HepG2 (cell line): ENCODE data around the gene ADSS1. TPM values are rescaled to one million over a fixed set of nuclear protein-coding genes. Genes with fewer than 3 reads are reported as not detected.

ENCODE experiments used
- BCL6 ChIP-seq: IDR thresholded peaks from 2 replicates; pipeline ENCODE4 v1.6.1; 2016; ENCODE audit warnings: missing genetic modification reagents, missing compliant biosample characterization
- ELF3 ChIP-seq: IDR thresholded peaks from 2 replicates; pipeline ENCODE4 v1.6.1; 2016; ENCODE audit warnings: missing genetic modification reagents, missing compliant biosample characterization
- ESRRA ChIP-seq: sonication (generic); formaldehyde crosslinking; IDR thresholded peaks from 2 replicates; pipeline ENCODE4 v1.5.1; 2020; ENCODE audit warnings: mild to moderate bottlenecking, low read depth, missing genetic modification reagents
- HOXA7 ChIP-seq: sonication (generic); formaldehyde crosslinking; IDR thresholded peaks from 2 replicates; pipeline ENCODE4 v1.8.1; 2022; ENCODE audit warnings: mild to moderate bottlenecking, missing genetic modification reagents, moderate library complexity
- NFIC ChIP-seq: IDR thresholded peaks from 2 replicates; pipeline ENCODE4 v1.6.1; 2012; ENCODE audit warnings: mild to moderate bottlenecking, low read length, inconsistent platforms
- NONO ChIP-seq, 2 experiments: fragments of 450-650 bp in 1 of 2; sonication (generic) in 1 of 2; formaldehyde crosslinking in 1 of 2; IDR thresholded peaks in 1 of 2; conservative IDR thresholded peaks in 1 of 2; 2 replicates each; pipeline versions ENCODE4 v1.6.1 to v1.8.0; 2017 to 2022; ENCODE audit warnings: mild to moderate bottlenecking in 1 of 2, missing genetic modification reagents in 1 of 2, moderate library complexity in 1 of 2
- PITX1 ChIP-seq: sonication (generic); formaldehyde crosslinking; IDR thresholded peaks from 2 replicates; pipeline ENCODE4 v1.5.1; 2020; ENCODE audit warnings: mild to moderate bottlenecking, missing genetic modification reagents
- RFXAP ChIP-seq: sonication (generic); formaldehyde crosslinking; IDR thresholded peaks from 2 replicates; pipeline ENCODE4 v1.4.0; 2020; ENCODE audit warnings: missing genetic modification reagents, borderline replicate concordance
- SP140L ChIP-seq: sonication (generic); formaldehyde crosslinking; IDR thresholded peaks from 2 replicates; pipeline ENCODE4 v1.4.0; 2020; ENCODE audit warnings: missing genetic modification reagents, borderline replicate concordance
- SPEN ChIP-seq: sonication (generic); formaldehyde crosslinking; IDR thresholded peaks from 2 replicates; pipeline ENCODE4 v1.5.1; 2020; ENCODE audit warnings: low read depth, mild to moderate bottlenecking, missing genetic modification reagents
- YY1 ChIP-seq: IDR thresholded peaks from 2 replicates; pipeline ENCODE4 v1.6.1; 2011; ENCODE audit warnings: low read length, low read depth, moderate library complexity, mild to moderate bottlenecking; ENCODE audit not compliant: insufficient read depth, insufficient replicate concordance
- ZNF431 ChIP-seq: sonication (generic); formaldehyde crosslinking; IDR thresholded peaks from 2 replicates; pipeline ENCODE4 v1.9.0; 2022; ENCODE audit warnings: missing genetic modification reagents, low read depth, mild to moderate bottlenecking, borderline replicate concordance
- ZSCAN31 ChIP-seq: sonication (generic); formaldehyde crosslinking; IDR thresholded peaks from 2 replicates; pipeline ENCODE4 v1.5.0; 2020; ENCODE audit warnings: low read depth, mild to moderate bottlenecking, missing genetic modification reagents
- polyA plus RNA-seq, 8 experiments: library from polyadenylated mRNA; depleted of rRNA in 3 of 8; stranded (reverse) in 7 of 8; unstranded in 1 of 8; fragments of >200 nt; fragmentation: Illumina TruSeq in 4 of 8; extraction: Trizol in 4 of 8; gene quantifications; 2 replicates each; pipeline versions ENCODE4 v1.2.1 to v1.2.3, GENCODE V29; 2011 to 2016; ENCODE audit warnings: low read depth in 4 of 8, missing spikeins in 1 of 8, mixed read lengths in 1 of 8; ENCODE audit not compliant: insufficient read depth in 1 of 8
- total RNA-seq, 5 experiments: library from RNA; depleted of rRNA; stranded (reverse); fragments of >200 nt; fragmentation: Illumina TruSeq; extraction: Trizol; gene quantifications; 2 replicates each; pipeline ENCODE4 v1.2.3, GENCODE V29; 2016; ENCODE audit warnings: low read depth in 1 of 5
- TF ChIP-seq, protein P1 (sequence below): sonication (generic); formaldehyde crosslinking; IDR thresholded peaks from 2 replicates; pipeline ENCODE4 v1.5.1; 2020; ENCODE audit warnings: missing genetic modification reagents, mild to moderate bottlenecking, borderline replicate concordance
- TF ChIP-seq, protein P2 (sequence below), 2 experiments: sonication (generic) in 1 of 2; formaldehyde crosslinking in 1 of 2; IDR thresholded peaks; 2 replicates each; pipeline versions ENCODE4 v1.4.0 to v1.6.1; 2016 to 2020; ENCODE audit warnings: borderline replicate concordance in 1 of 2, low read depth in 1 of 2, mild to moderate bottlenecking in 1 of 2, missing genetic modification reagents in 1 of 2
- TF ChIP-seq, protein P3 (sequence below): IDR thresholded peaks from 2 replicates; pipeline ENCODE4 v1.6.1; 2016; ENCODE audit warnings: low read depth, control low read depth
- TF ChIP-seq, protein P4 (sequence below): IDR thresholded peaks from 2 replicates; pipeline ENCODE4 v1.6.1; 2016; ENCODE audit warnings: low read depth, borderline replicate concordance
- TF ChIP-seq, protein P5 (sequence below): IDR thresholded peaks from 2 replicates; pipeline ENCODE4 v1.6.1; 2016; ENCODE audit warnings: mild to moderate bottlenecking, missing biosample characterization, missing genetic modification reagents

Gene ADSS1
- total and polyA plus RNA-seq, 2 of the 13 experiments (the other 11 are each of a cell fraction or from before 2014, with no cell fraction given), result 1.0 to 36.7 TPM

DNA sequence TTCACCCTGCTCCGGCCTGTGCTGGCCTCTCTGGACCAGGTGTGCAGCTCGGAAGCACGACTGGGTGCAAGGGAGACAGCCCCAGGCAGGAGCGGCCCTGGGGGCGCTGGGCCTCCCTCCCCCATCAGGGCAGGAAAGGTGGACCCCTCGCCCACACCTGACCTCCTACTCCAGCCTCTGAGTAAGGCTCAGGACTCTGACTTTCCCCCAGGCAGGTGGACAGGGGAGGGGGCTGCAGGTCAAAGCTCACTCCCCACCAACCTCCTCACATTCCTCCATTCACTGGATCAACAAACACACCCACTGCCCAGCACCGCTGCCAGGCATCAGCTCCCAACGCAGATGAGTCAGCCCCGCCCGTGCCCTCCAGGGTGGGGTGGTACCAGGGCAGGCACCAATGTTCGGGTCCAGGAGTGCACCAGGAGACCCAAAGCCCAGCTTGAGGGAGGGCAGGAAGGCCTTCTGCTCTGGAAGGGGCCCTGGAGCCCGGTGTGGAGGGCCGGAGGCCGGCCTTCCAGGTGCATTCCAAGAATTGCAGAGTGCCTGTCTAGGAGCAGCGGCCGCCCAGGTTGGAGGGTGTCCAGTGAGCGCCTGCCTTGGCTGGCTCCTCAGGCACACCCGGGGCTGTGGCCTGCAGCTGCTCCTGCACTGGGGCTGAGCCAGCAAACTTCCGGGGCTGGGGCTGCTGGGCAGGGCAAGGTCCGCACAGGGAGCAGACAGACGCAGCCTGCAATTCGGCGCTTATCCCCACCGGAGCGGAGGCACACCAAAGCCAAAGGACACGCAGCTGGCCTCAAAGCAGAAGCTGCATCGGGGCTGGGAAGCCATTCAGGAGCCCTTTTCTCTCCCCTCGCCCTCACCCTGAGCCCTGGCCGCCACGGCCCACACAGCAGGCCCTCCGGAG lies 36.2 kb upstream of the ADSS1 start (continued):
- TF ChIP-seq ZSCAN31 (CRISPR knock-in tag), result peak; percentile 93; the same call in 1 of the 2 replicates
- no peak for TF ChIP-seq NONO (IDR thresholded peaks at IDR 0.05)
- peak; percentile 81 for TF ChIP-seq NONO (CRISPR knock-in tag; conservative IDR thresholded peaks at IDR 0.05)
- no peak for TF ChIP-seq HOXA7 (CRISPR knock-in tag)
- peak; percentile 54 for TF ChIP-seq YY1
- TF ChIP-seq, protein P1, sequence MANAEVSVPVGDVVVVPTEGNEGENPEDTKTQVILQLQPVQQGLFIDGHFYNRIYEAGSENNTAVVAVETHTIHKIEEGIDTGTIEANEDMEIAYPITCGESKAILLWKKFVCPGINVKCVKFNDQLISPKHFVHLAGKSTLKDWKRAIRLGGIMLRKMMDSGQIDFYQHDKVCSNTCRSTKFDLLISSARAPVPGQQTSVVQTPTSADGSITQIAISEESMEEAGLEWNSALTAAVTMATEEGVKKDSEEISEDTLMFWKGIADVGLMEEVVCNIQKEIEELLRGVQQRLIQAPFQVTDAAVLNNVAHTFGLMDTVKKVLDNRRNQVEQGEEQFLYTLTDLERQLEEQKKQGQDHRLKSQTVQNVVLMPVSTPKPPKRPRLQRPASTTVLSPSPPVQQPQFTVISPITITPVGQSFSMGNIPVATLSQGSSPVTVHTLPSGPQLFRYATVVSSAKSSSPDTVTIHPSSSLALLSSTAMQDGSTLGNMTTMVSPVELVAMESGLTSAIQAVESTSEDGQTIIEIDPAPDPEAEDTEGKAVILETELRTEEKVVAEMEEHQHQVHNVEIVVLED, result peak; percentile 31; the same call in 1 of the 2 replicates
- TF ChIP-seq, protein P2, sequence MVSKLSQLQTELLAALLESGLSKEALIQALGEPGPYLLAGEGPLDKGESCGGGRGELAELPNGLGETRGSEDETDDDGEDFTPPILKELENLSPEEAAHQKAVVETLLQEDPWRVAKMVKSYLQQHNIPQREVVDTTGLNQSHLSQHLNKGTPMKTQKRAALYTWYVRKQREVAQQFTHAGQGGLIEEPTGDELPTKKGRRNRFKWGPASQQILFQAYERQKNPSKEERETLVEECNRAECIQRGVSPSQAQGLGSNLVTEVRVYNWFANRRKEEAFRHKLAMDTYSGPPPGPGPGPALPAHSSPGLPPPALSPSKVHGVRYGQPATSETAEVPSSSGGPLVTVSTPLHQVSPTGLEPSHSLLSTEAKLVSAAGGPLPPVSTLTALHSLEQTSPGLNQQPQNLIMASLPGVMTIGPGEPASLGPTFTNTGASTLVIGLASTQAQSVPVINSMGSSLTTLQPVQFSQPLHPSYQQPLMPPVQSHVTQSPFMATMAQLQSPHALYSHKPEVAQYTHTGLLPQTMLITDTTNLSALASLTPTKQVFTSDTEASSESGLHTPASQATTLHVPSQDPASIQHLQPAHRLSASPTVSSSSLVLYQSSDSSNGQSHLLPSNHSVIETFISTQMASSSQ (IDR thresholded peaks at IDR 0.05; ENCODE audit: low read depth), result no peak
- TF ChIP-seq, protein P2 (CRISPR knock-in tag; IDR thresholded peaks at IDR 0.05; ENCODE audit: borderline replicate concordance), result peak; percentile 51; the same call in 1 of the 2 replicates
- TF ChIP-seq ELF3 (CRISPR knock-in tag), result peak; percentile 39
- TF ChIP-seq, protein P3, sequence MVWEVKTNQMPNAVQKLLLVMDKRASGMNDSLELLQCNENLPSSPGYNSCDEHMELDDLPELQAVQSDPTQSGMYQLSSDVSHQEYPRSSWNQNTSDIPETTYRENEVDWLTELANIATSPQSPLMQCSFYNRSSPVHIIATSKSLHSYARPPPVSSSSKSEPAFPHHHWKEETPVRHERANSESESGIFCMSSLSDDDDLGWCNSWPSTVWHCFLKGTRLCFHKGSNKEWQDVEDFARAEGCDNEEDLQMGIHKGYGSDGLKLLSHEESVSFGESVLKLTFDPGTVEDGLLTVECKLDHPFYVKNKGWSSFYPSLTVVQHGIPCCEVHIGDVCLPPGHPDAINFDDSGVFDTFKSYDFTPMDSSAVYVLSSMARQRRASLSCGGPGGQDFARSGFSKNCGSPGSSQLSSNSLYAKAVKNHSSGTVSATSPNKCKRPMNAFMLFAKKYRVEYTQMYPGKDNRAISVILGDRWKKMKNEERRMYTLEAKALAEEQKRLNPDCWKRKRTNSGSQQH (CRISPR knock-in tag), result no peak
- TF ChIP-seq ZNF431 (CRISPR knock-in tag), result peak; percentile 48; the same call in 1 of the 2 replicates
- TF ChIP-seq, protein P4, sequence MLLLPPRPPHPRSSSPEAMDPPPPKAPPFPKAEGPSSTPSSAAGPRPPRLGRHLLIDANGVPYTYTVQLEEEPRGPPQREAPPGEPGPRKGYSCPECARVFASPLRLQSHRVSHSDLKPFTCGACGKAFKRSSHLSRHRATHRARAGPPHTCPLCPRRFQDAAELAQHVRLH, result peak; percentile 57; the same call in 1 of the 2 replicates
- TF ChIP-seq SPEN, result peak; percentile 53
- TF ChIP-seq BCL6 (CRISPR knock-in tag), result peak; percentile 77
- TF ChIP-seq, protein P5, sequence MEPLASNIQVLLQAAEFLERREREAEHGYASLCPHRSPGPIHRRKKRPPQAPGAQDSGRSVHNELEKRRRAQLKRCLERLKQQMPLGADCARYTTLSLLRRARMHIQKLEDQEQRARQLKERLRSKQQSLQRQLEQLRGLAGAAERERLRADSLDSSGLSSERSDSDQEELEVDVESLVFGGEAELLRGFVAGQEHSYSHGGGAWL (CRISPR knock-in tag), result peak; percentile 50; the same call in 1 of the 2 replicates
- no peak for TF ChIP-seq SP140L (CRISPR knock-in tag)
- 0 out of 2 replicates have a peak, but pooled peaks have one; percentile 29 for TF ChIP-seq RFXAP (CRISPR knock-in tag)
- peak; percentile 67; the same call in 1 of the 2 replicates for TF ChIP-seq ESRRA
- TF ChIP-seq PITX1 (CRISPR knock-in tag), result peak; percentile 61
- TF ChIP-seq NFIC, result no peak
